HL-60 (cell line): Measurements from ENCODE around the gene SLC39A2.

Experiments used
- GABPA ChIP-seq: IDR thresholded peaks from 2 replicates; pipeline ENCODE4 v1.6.1; 2012; ENCODE audit warnings: low read depth
- POLR2AphosphoS5 ChIP-seq: IDR thresholded peaks from 2 replicates; pipeline ENCODE4 v1.6.1; 2012; ENCODE audit warnings: low read depth
- REST ChIP-seq: IDR thresholded peaks from 2 replicates; pipeline ENCODE4 v1.6.1; 2012; ENCODE audit warnings: low read depth; ENCODE audit not compliant: insufficient replicate concordance
- SPI1 ChIP-seq: IDR thresholded peaks from 2 replicates; pipeline ENCODE4 v1.6.1; 2012; ENCODE audit warnings: low read depth, mild to moderate bottlenecking, borderline replicate concordance
- TF ChIP-seq, protein P1 (sequence below): IDR thresholded peaks from one replicate; pipeline ENCODE4 v1.5.1; 2011; ENCODE audit warnings: low read length, control low read depth, inconsistent platforms; ENCODE audit not compliant: insufficient read depth

DNA sequence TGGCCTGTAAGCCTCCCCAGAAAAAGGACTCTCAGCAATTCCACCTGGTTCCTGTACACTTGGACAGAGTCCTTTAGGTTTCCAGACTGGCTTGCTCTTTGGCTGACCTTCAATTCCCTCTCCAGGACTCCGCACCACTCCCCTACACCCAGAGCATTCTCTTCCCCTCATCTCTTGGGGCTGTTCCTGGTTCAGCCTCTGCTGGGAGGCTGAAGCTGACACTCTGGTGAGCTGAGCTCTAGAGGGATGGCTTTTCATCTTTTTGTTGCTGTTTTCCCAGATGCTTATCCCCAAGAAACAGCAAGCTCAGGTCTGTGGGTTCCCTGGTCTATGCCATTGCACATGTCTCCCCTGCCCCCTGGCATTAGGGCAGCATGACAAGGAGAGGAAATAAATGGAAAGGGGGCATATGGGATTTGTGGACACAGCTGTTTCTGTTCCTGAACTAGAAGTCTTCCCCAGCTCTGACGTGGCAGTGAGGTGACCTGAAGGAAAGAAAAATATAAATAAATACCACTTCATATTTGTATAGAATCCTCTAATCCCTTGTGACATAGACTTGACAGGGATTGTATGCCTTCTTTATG, 44.4 kb downstream of the SLC39A2 start:
- TF ChIP-seq POLR2AphosphoS5 (no peak), REST (no peak), GABPA (no peak), SPI1 (no peak)
- TF ChIP-seq, protein P1, sequence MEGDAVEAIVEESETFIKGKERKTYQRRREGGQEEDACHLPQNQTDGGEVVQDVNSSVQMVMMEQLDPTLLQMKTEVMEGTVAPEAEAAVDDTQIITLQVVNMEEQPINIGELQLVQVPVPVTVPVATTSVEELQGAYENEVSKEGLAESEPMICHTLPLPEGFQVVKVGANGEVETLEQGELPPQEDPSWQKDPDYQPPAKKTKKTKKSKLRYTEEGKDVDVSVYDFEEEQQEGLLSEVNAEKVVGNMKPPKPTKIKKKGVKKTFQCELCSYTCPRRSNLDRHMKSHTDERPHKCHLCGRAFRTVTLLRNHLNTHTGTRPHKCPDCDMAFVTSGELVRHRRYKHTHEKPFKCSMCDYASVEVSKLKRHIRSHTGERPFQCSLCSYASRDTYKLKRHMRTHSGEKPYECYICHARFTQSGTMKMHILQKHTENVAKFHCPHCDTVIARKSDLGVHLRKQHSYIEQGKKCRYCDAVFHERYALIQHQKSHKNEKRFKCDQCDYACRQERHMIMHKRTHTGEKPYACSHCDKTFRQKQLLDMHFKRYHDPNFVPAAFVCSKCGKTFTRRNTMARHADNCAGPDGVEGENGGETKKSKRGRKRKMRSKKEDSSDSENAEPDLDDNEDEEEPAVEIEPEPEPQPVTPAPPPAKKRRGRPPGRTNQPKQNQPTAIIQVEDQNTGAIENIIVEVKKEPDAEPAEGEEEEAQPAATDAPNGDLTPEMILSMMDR, result no peak
